ENCODE data around the gene NAA10. TPM values are rescaled to one million over a fixed set of nuclear protein-coding genes. Genes with fewer than 3 reads are reported as not detected.

NAA10 gene
- total RNA-seq, 1 experiment from 2014 or later: 124 TPM

- Histone ChIP-seq H3K27ac (ENCODE audit: low read depth, low read length) (no peak overlapping the region), H3K9me3 (ENCODE audit: control insufficient read depth in 1 of 2, insufficient read depth in 1 of 2, low read depth in 1 of 2, low read length in 2 of 2) (no peaks in the 10 kb centered on the region), H3K4me2 (ENCODE audit: low read length) (no peak overlapping the region), H3K9ac (ENCODE audit: low read length) (no peak overlapping the region), H3K9me2 (ENCODE audit: insufficient read depth) (no peaks in the 10 kb centered on the region), H3K79me2 (ENCODE audit: insufficient read depth, low read length) (no peaks in the 10 kb centered on the region), H4K20me1 (ENCODE audit: insufficient read depth) (no peaks in the 10 kb centered on the region), H3K27me3 (ENCODE audit: insufficient read depth, low read length) (no peaks in the 10 kb centered on the region), H3K36me3 (ENCODE audit: control insufficient read depth in 1 of 2, insufficient read depth in 2 of 2, low read length in 2 of 2) (no peaks in the 10 kb centered on the region), H3K4me3 (replicated peaks in 1 of 2; ENCODE audit: low read depth in 1 of 2, low read length in 2 of 2) (no peak overlapping the region), H2AFZ (ENCODE audit: low read depth, low read length, poor library complexity, severe bottlenecking) (no peak overlapping the region), H3K4me1 (ENCODE audit: control insufficient read depth in 1 of 2, insufficient read depth in 2 of 2, low read length in 2 of 2) (peaks cover 6 to 23% of the 10 kb centered on the region in 2 experiments; a peak in 2 of 4 replicates)
- no TSS peak for BruUV-seq (replicated peaks)
- no peak for TF ChIP-seq EZH2 (IDR thresholded peaks at IDR 0.05)
- no peak for TF ChIP-seq CTCF (IDR thresholded peaks at IDR 0.05 in 2 of 3, conservative IDR thresholded peaks at IDR 0.05 in 1 of 3; ENCODE audit: borderline replicate concordance in 1 of 3, insufficient read depth in 1 of 3, low read depth in 2 of 3, low read length in 2 of 3)
- no peak for TF ChIP-seq JUND (IDR thresholded peaks at IDR 0.05)
- TF ChIP-seq ZNF274 (IDR thresholded peaks at IDR 0.05; ENCODE audit: low read depth, low read length): no peak
- TF ChIP-seq YY1 (IDR thresholded peaks at IDR 0.05; ENCODE audit: extremely low read depth, insufficient replicate concordance, low read depth, low read length): no peak
- no peak for TF ChIP-seq MAX (IDR thresholded peaks at IDR 0.05)
- TF ChIP-seq TCF7L2 (IDR thresholded peaks at IDR 0.05; ENCODE audit: borderline replicate concordance, extremely low read depth, insufficient read depth, insufficient read length): no peak
- no peak for TF ChIP-seq RAD21 (IDR thresholded peaks at IDR 0.05; ENCODE audit: low read depth)
- TF ChIP-seq ELF1 (IDR thresholded peaks at IDR 0.05; ENCODE audit: borderline replicate concordance, low read depth): no peak
- ChIA-PET RAD21 (ENCODE audit: low non-redundant PET in 1 of 2, low total read pairs in 2 of 2, uncharacterized antibody in 2 of 2, unreplicated experiment in 2 of 2) (no interaction called here), CTCF (no interaction called here), POLR2A (no interaction called here)
- no peak for DNase-seq (ENCODE audit: low read depth, low spot score)
- ATAC-seq: no peak
- intact Hi-C loops (cut with micrococcal nuclease): no loop called here
These were observed 33.1 kb downstream of the NAA10 start for GRCh38 chrX:153901753-153902140.
